GM12891 (cell line): ENCODE data around the gene SLC30A3.

Experiments
- PAX5 ChIP-seq: IDR thresholded peaks from 2 replicates; pipeline ENCODE4 v1.6.1; 2011; ENCODE audit warnings: low read length, moderate library complexity, mild to moderate bottlenecking; ENCODE audit not compliant: insufficient read depth, severe bottlenecking
- POLR2A ChIP-seq: IDR thresholded peaks from 2 replicates; pipeline ENCODE4 v1.6.1; 2011; ENCODE audit warnings: low read depth, low read length, control low read depth

- TF ChIP-seq POLR2A (no peak), PAX5 (no peak)
Observed at GRCh38 chr2:27262379-27263286, at the start of gene SLC30A3.
